IgD-negative memory B cell (primary cell): ENCODE data around the gene NFATC2. TPM values are rescaled to one million over a fixed set of nuclear protein-coding genes. Genes with fewer than 3 reads are reported as not detected.
A peak's percentile ranks its signal among the peaks of the same experiment; 100 is the strongest.
"Not testable (repeated sequence)": the region's sequence is repeated elsewhere in the genome, so short reads cannot be mapped to it uniquely, and the experiment has no call there.

Experiments
- H3K27ac Mint-ChIP-seq, 3 donors: one replicate each; pipeline ENCODE4 v1.8.0; 2020 to 2022; ENCODE audit warnings: mild to moderate bottlenecking in 3 of 3, mixed read lengths in 3 of 3, moderate library complexity in 1 of 3
- H3K27me3 Mint-ChIP-seq: one replicate; pipeline ENCODE4 v1.8.0; 2021; ENCODE audit warnings: mixed read lengths
- H3K36me3 Mint-ChIP-seq: one replicate; pipeline ENCODE4 v1.8.0; 2020; ENCODE audit warnings: mild to moderate bottlenecking, mixed read lengths
- H3K4me1 Mint-ChIP-seq, 3 donors: one replicate each; pipeline ENCODE4 v1.8.0; 2020 to 2022; ENCODE audit warnings: mixed read lengths in 3 of 3, mild to moderate bottlenecking in 1 of 3
- H3K4me3 Mint-ChIP-seq, 4 donors: one replicate each; pipeline ENCODE4 v1.8.0; 2020 to 2022; ENCODE audit warnings: mild to moderate bottlenecking in 4 of 4, mixed read lengths in 4 of 4, moderate library complexity in 3 of 4
- H3K9me3 Mint-ChIP-seq, 3 donors: one replicate each; pipeline ENCODE4 v1.8.0; 2020 to 2021; ENCODE audit warnings: mixed read lengths in 3 of 3, mild to moderate bottlenecking in 1 of 3
- polyA plus RNA-seq: library from polyadenylated mRNA; unstranded; fragments of 300-500 nt; fragmentation: Illumina TruSeq; gene quantifications from one replicate; pipeline ENCODE4 v1.2.3, GENCODE V29; 2021

Gene NFATC2
- polyA plus RNA-seq, 1 donor from 2014 or later: 17.4 TPM

DNA sequence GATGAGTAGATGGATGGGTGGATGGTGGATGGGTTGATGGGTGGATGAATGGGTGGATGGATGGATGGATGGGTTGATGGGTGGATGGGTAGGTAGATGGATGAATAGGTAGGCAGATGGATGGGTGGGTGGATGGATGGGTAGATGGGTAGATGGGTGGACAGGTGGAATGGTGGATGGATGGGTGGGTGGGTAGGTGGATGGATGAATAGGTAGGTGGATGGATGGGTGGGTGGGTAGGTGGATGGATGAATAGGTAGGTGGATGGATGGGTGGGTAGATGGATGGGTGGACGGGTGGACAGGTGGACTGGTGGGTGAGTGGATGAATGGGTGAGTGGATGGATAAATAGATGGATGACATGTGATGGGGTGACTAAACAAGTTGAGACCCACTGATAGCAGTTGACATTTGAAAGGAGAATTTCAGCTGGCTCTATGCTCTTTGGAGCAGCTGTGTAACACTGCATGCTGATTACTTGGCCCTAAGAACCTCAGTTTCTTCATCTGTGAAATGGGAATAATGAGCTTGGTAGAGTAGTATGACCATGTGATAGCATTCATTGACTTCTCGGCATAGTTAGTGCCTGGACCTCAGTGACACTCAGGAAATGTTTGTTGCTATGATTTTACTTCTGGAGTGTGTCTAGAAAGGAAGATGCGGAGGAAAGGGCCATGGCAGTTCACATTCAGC lies 184.3 kb downstream of the NFATC2 start:
- peaks cover 0 to 4% (median 0%) of the 10 kb centered on the region in 3 donors for H3K4me1 Mint-ChIP-seq
- peaks cover 7% of the 10 kb centered on the region for H3K27me3 Mint-ChIP-seq
- H3K4me3 Mint-ChIP-seq: no peak overlapping the region
- no peak overlapping the region for H3K27ac Mint-ChIP-seq
- H3K9me3 Mint-ChIP-seq: no peaks in the 10 kb centered on the region
- H3K36me3 Mint-ChIP-seq: no peaks in the 10 kb centered on the region

- Mint-ChIP-seq H3K4me3 (no peak overlapping the region), H3K27me3 (peaks cover 7% of the 10 kb centered on the region), H3K9me3 (no peaks in the 10 kb centered on the region), H3K36me3 (no peaks in the 10 kb centered on the region), H3K4me1 (peaks cover 0 to 4% (median 0%) of the 10 kb centered on the region in 3 donors), H3K27ac (no peak overlapping the region)
Observed at GRCh38 chr20:51357543-51357942, 185.0 kb downstream of the NFATC2 start.

DNA sequence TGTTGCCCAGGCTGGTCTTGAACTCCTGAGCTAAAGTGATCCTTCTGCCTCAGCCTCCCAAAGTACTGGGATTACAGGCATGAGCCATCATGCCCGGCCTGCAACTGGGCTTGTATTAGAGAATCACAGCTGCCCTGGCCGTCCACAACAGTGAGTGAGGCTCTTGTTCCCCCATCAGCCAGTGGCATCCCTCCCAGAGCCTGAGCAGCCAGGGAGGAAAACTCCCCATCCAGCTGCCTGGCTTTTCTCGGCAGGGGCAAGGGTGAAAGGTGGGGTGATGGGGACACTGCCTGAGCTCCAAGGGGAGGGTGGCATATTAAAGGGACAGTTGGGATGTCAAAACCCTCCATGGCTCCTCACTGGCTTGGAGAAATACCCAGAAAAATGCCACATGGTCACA lies 185.6 kb downstream of the NFATC2 start:
- H3K9me3 Mint-ChIP-seq: no peaks in the 10 kb centered on the region
- no peak overlapping the region for H3K4me3 Mint-ChIP-seq
- H3K27me3 Mint-ChIP-seq: peaks cover 7% of the 10 kb centered on the region
- H3K27ac Mint-ChIP-seq: no peak overlapping the region
- no peaks in the 10 kb centered on the region for H3K36me3 Mint-ChIP-seq
- H3K4me1 Mint-ChIP-seq: peaks cover 0 to 4% (median 0%) of the 10 kb centered on the region in 3 donors

DNA sequence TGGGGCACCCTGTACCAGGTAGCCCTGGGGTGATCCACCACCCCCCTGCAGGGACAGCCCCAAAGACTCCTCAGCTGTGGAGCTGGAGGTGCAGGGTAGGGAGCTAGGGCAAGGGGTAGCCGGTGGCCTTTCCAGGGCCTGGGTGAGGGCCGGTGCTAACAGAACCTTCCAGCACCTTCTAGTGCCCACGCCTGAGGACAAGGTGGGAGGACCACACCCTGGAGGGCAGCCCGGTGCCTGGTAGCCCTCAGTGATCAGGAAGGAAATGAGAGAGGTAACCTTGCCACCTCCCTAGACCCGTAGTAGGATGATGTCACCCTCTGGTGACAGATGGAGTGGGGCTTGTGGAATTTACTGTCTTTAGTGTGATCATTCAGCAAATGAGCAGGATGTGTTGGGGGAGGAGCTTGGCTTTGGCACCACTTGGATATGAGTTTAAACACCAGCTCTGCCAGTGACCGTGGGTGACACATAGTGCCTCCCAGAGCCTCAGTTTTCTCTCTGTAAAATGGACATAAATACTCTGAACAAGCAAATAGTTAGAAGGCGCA lies 187.7 kb downstream of the NFATC2 start:
- H3K9me3 Mint-ChIP-seq: no peaks in the 10 kb centered on the region
- peaks cover 1% of the 10 kb centered on the region for H3K36me3 Mint-ChIP-seq
- no peak overlapping the region for H3K4me3 Mint-ChIP-seq
- H3K27me3 Mint-ChIP-seq: peaks cover 7% of the 10 kb centered on the region
- H3K4me1 Mint-ChIP-seq: no peaks in the 10 kb centered on the region
- peak overlapping the region in 1 of 3 donors; percentile 80 for H3K27ac Mint-ChIP-seq

GRCh38 chr20:51354191-51354768 lies 188.2 kb downstream of the NFATC2 start:
- peaks cover 1% of the 10 kb centered on the region for H3K36me3 Mint-ChIP-seq

GRCh38 chr20:51353491-51353890 lies 189.0 kb downstream of the NFATC2 start:
- Mint-ChIP-seq H3K27me3 (peaks cover 6% of the 10 kb centered on the region), H3K36me3 (peaks cover 1% of the 10 kb centered on the region), H3K27ac (no peak overlapping the region), H3K9me3 (no peaks in the 10 kb centered on the region), H3K4me3 (no peak overlapping the region), H3K4me1 (no peaks in the 10 kb centered on the region)

More at GRCh38 chr20:51354191-51354768, 188.2 kb downstream of the NFATC2 start:
- Mint-ChIP-seq H3K9me3 (no peaks in the 10 kb centered on the region), H3K4me3 (no peak overlapping the region), H3K4me1 (no peaks in the 10 kb centered on the region), H3K27me3 (peaks cover 7% of the 10 kb centered on the region), H3K27ac (peak overlapping the region in 1 of 3 donors; percentile 80)

DNA sequence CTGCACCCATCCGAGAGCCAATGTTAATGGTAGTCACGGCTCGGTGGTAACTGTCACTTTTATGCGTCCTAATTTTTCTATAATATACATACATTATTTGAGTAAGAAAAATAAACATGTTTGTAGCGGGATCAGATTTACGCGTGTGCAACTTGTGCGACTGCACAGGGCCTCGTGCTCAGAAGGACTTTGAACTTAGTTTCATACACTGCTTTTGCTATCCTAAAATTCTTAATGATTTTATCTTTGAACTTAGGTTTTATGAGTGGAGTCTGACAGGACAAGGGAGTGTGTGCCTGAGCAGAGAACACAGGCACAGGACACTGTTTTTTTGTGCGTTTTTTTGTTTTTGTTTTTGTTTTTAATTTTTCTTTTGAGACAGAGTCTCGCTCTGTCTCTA lies 189.7 kb downstream of the NFATC2 start:
- H3K9me3 Mint-ChIP-seq: no peaks in the 10 kb centered on the region
- H3K4me1 Mint-ChIP-seq: no peaks in the 10 kb centered on the region
- H3K4me3 Mint-ChIP-seq: no peak overlapping the region
- peaks cover 3% of the 10 kb centered on the region for H3K27me3 Mint-ChIP-seq
- peaks cover 1% of the 10 kb centered on the region for H3K36me3 Mint-ChIP-seq
- H3K27ac Mint-ChIP-seq: no peak overlapping the region

GRCh38 chr20:51350941-51351631 lies 191.4 kb downstream of the NFATC2 start:
- no peak overlapping the region for H3K4me3 Mint-ChIP-seq
- no peak overlapping the region for H3K27ac Mint-ChIP-seq
- no peaks in the 10 kb centered on the region for H3K4me1 Mint-ChIP-seq
- peaks cover 1% of the 10 kb centered on the region for H3K36me3 Mint-ChIP-seq
- H3K27me3 Mint-ChIP-seq: peaks cover 3% of the 10 kb centered on the region
- no peaks in the 10 kb centered on the region for H3K9me3 Mint-ChIP-seq

- Mint-ChIP-seq H3K27ac (no peak overlapping the region), H3K36me3 (peaks cover 1% of the 10 kb centered on the region), H3K4me1 (no peaks in the 10 kb centered on the region), H3K4me3 (no peak overlapping the region), H3K9me3 (peaks cover 0 to 3% (median 0%) of the 10 kb centered on the region in 3 donors), H3K27me3 (no peaks in the 10 kb centered on the region)
Observed at GRCh38 chr20:51348876-51349275, 193.6 kb downstream of the NFATC2 start.

GRCh38 chr20:51347831-51348230 lies 194.7 kb downstream of the NFATC2 start:
- H3K27me3 Mint-ChIP-seq: no peaks in the 10 kb centered on the region
- no peak overlapping the region for H3K27ac Mint-ChIP-seq
- H3K9me3 Mint-ChIP-seq: peaks cover 0 to 6% (median 3%) of the 10 kb centered on the region in 3 donors
- H3K36me3 Mint-ChIP-seq: peaks cover 1% of the 10 kb centered on the region
- H3K4me1 Mint-ChIP-seq: peaks cover 0 to 3% (median 3%) of the 10 kb centered on the region in 3 donors
- no peak overlapping the region for H3K4me3 Mint-ChIP-seq

- no peaks in the 10 kb centered on the region for H3K27me3 Mint-ChIP-seq
- peak overlapping the region in 1 of 4 donors; percentile 23 for H3K4me3 Mint-ChIP-seq
- H3K4me1 Mint-ChIP-seq: peaks cover 3 to 6% (median 4%) of the 10 kb centered on the region in 3 donors
- H3K9me3 Mint-ChIP-seq: peaks cover 0 to 6% (median 3%) of the 10 kb centered on the region in 3 donors
- no peak overlapping the region for H3K27ac Mint-ChIP-seq
- peaks cover 1% of the 10 kb centered on the region for H3K36me3 Mint-ChIP-seq
Observed at GRCh38 chr20:51346686-51347485, 195.6 kb downstream of the NFATC2 start.

- Mint-ChIP-seq H3K27ac (no peak overlapping the region), H3K27me3 (peaks cover 4% of the 10 kb centered on the region), H3K36me3 (peaks cover 1% of the 10 kb centered on the region), H3K4me3 (no peak overlapping the region), H3K4me1 (peaks cover 4 to 7% (median 6%) of the 10 kb centered on the region in 3 donors), H3K9me3 (peaks cover 0 to 6% (median 3%) of the 10 kb centered on the region in 3 donors)
Observed at GRCh38 chr20:51345601-51346101, 196.9 kb downstream of the NFATC2 start.

DNA sequence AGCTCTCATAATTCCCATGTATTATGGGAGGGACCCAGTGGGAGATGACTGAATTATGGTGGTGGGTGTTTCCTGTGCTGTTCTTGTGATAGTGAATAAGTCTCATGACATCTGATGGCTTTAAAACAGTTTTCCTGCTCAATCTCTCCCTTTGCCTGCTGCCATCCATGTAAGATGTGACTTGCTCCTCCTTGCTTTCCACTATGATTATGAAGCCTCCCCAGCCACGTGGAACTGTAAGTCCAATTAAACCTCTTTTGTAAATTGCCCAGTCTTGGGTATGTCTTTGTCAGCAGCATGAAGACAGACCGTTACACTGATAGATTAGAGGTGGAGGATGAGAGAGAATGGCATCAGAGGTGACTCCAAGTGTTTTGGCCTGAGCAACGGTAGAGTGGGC lies 198.7 kb downstream of the NFATC2 start:
- H3K4me3 Mint-ChIP-seq, H3K27me3 Mint-ChIP-seq, H3K27ac Mint-ChIP-seq, H3K36me3 Mint-ChIP-seq, H3K4me1 Mint-ChIP-seq, H3K9me3 Mint-ChIP-seq: not testable (repeated sequence)

- Mint-ChIP-seq H3K27ac (no peak overlapping the region), H3K9me3 (peaks cover 0 to 6% (median 3%) of the 10 kb centered on the region in 3 donors), H3K27me3 (peaks cover 4% of the 10 kb centered on the region), H3K36me3 (peaks cover 3% of the 10 kb centered on the region), H3K4me1 (peaks cover 4 to 7% (median 6%) of the 10 kb centered on the region in 3 donors), H3K4me3 (peak overlapping the region in 1 of 4 donors; percentile 43)
Observed at GRCh38 chr20:51342510-51343236, 199.8 kb downstream of the NFATC2 start.
